ENCODE measurements around the gene TMEM253. TPM values are rescaled to one million over a fixed set of nuclear protein-coding genes. Genes with fewer than 3 reads are reported as not detected.

The TMEM253 gene
- total RNA-seq, 1 experiment from 2014 or later = not detected

DNA sequence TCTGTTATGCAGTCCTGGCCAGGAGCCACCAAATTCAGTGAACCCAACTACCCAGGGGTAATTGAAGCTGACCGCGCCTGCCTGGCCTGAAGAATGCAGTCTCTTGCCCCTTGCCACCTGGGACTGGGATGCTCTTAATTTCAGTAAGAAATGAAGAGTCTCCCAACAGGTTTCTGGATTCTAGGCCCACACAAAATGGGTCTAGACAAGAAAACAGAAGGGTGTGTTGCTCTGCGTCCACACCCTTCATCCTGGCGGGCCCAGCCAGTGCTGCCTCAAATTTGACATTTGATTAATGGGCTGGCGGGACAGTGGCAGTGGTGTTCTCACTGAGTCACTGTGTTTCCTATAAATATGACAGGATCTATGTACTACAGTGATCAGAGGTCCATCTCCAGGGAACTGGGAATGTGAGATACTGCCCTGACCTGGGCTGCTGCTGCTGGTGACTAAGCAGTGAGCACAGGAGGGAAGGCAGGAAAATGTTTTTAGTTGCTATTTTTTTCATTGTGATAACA is 6.5 kb downstream of the TMEM253 start:
- intact Hi-C loops (cut with micrococcal nuclease) = loop anchor here (1.0 kb wide), 1 partner anchor 93 kb away; no protein-coding TSS in a partner anchor
- Histone ChIP-seq H3K36me3 (ENCODE audit: low read depth, low read length) (no peaks in the 10 kb centered on the region), H4K20me1 (ENCODE audit: low read length) (no peaks in the 10 kb centered on the region), H3K4me1 (ENCODE audit: insufficient read depth, low read length) (peaks cover 32% of the 10 kb centered on the region), H3K4me2 (ENCODE audit: low read length) (no peak overlapping the region), H3K9me2 (replicated peaks; ENCODE audit: low read length) (no peaks in the 10 kb centered on the region), H3K4me3 (ENCODE audit: low read length) (no peak overlapping the region), H3K27ac (ENCODE audit: low read length) (0 out of 2 replicates have a peak overlapping the region, but pooled peaks have one; percentile 7), H3K9me3 (ENCODE audit: low read length) (no peaks in the 10 kb centered on the region), H3K9ac (ENCODE audit: low read length) (no peak overlapping the region), H2AFZ (ENCODE audit: low read length) (peak overlapping the region; percentile 82; the same call in 1 of the 2 replicates), H3F3A (ENCODE audit: low read length, unreplicated experiment) (no peaks in the 10 kb centered on the region), H3K79me2 (ENCODE audit: low read length) (no peaks in the 10 kb centered on the region), H3K27me3 (ENCODE audit: low read length) (no peaks in the 10 kb centered on the region)
- ATAC-seq = no peak
- CTCF ChIA-PET = no interaction called here
- POLR2A ChIA-PET (ENCODE audit: unreplicated experiment) = no interaction called here
- peak; percentile 44 for DNase-seq
- BruUV-seq (replicated peaks) = no TSS peak
- no peak for TF ChIP-seq EZH2 (IDR thresholded peaks at IDR 0.05; ENCODE audit: low read length, unreplicated experiment)
- TF ChIP-seq EZH2phosphoT487 (IDR thresholded peaks at IDR 0.05; ENCODE audit: borderline replicate concordance, low read length) = no peak
- TF ChIP-seq CTCF (conservative IDR thresholded peaks at IDR 0.05; ENCODE audit: low read depth, low read length) = no peak

DNA sequence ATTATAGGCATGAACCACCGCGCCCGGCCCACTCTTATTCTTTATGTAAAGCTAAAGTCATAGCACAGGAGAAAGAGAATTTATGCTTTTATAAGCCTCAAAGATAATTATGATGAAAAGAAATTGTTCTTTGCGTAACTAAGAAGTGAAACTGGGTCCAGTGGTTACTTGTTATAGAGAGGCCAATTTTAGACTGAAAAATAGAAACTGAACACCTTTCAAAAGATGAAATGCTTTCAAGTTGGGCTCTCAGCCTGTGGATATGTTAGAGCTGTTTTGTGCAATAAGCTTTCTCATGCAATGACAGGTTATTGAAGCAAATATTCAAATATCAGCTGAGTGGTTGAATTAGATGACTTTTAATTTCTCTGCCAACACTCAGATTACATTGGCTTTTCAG is 7.9 kb downstream of the TMEM253 start:
- ChIA-PET CTCF (no interaction called here), POLR2A (ENCODE audit: unreplicated experiment) (no interaction called here)
- H3K27me3 ChIP-seq (ENCODE audit: low read length) = no peaks in the 10 kb centered on the region
- no peaks in the 10 kb centered on the region for H3K9me3 ChIP-seq (ENCODE audit: low read length)
- no peak overlapping the region for H3K9ac ChIP-seq (ENCODE audit: low read length)
- H2AFZ ChIP-seq (ENCODE audit: low read length) = no peak overlapping the region
- H3F3A ChIP-seq (ENCODE audit: low read length, unreplicated experiment) = no peaks in the 10 kb centered on the region
- no peak for DNase-seq
- H3K79me2 ChIP-seq (ENCODE audit: low read length) = no peaks in the 10 kb centered on the region
- H3K4me1 ChIP-seq (ENCODE audit: insufficient read depth, low read length) = peaks cover 21% of the 10 kb centered on the region; the same call in 1 of the 2 replicates
- no peaks in the 10 kb centered on the region for H3K9me2 ChIP-seq (replicated peaks; ENCODE audit: low read length)
- H3K27ac ChIP-seq (ENCODE audit: low read length) = no peak overlapping the region
- no peak overlapping the region for H3K4me2 ChIP-seq (ENCODE audit: low read length)
- no peak overlapping the region for H3K4me3 ChIP-seq (ENCODE audit: low read length)
- no TSS peak for BruUV-seq (replicated peaks)
- intact Hi-C loops (cut with micrococcal nuclease) = no loop called here
- no peaks in the 10 kb centered on the region for H3K36me3 ChIP-seq (ENCODE audit: low read depth, low read length)
- H4K20me1 ChIP-seq (ENCODE audit: low read length) = no peaks in the 10 kb centered on the region
- no peak for TF ChIP-seq CTCF (conservative IDR thresholded peaks at IDR 0.05; ENCODE audit: low read depth, low read length)
- no peak for TF ChIP-seq EZH2 (IDR thresholded peaks at IDR 0.05; ENCODE audit: low read length, unreplicated experiment)
- no peak for TF ChIP-seq EZH2phosphoT487 (IDR thresholded peaks at IDR 0.05; ENCODE audit: borderline replicate concordance, low read length)
- no peak for ATAC-seq

DNA sequence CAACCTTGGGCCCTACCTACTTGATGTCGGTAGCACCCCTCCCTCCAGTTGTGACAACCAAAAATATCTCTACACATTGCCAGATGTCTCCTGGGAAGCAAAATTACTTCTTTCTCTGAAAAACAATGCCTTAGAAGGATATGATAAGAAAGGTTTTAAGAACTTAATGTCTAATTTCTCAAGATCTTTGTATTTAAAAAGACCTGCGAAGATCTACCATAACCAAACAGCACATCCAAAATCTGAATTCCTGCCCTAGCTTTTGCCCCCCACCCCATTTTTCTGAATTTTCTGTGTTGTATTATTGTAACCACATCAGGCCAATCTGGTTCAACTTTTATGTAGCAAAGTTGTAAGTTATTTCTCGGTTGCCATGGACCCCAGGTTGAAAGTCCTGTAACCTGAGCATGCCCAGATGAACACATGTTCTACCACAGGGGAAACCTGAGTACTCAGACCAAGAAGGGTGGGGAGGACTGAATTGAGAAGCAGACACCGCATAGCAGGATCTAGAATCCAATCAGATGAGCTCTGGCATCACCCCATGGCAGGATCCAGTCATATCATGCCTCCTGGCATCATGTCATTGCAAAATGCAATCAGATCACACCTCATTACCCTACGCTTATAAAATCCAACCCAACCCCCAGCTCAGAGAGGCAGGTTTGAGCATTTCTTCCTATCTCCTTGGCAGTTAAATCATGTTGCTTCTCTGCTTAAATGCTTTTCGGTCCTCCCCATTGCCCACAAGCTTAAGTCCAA is 8.7 kb downstream of the TMEM253 start:
- peak; percentile 10 for DNase-seq
- H3K4me3 ChIP-seq (ENCODE audit: low read length) = no peak overlapping the region
- H3K79me2 ChIP-seq (ENCODE audit: low read length) = no peaks in the 10 kb centered on the region
- H4K20me1 ChIP-seq (ENCODE audit: low read length) = no peaks in the 10 kb centered on the region
- H3K27ac ChIP-seq (ENCODE audit: low read length) = no peak overlapping the region
- H3K4me1 ChIP-seq (ENCODE audit: insufficient read depth, low read length) = peaks cover 16% of the 10 kb centered on the region; the same call in 1 of the 2 replicates
- BruUV-seq (replicated peaks) = no TSS peak
- intact Hi-C loops (cut with micrococcal nuclease) = no loop called here
- H3K36me3 ChIP-seq (ENCODE audit: low read depth, low read length) = no peaks in the 10 kb centered on the region
- POLR2A ChIA-PET (ENCODE audit: unreplicated experiment) = no interaction called here
- H3K4me2 ChIP-seq (ENCODE audit: low read length) = no peak overlapping the region
- H3K9me3 ChIP-seq (ENCODE audit: low read length) = no peaks in the 10 kb centered on the region
- no peak overlapping the region for H3K9ac ChIP-seq (ENCODE audit: low read length)
- H3K27me3 ChIP-seq (ENCODE audit: low read length) = no peaks in the 10 kb centered on the region
- TF ChIP-seq EZH2 (IDR thresholded peaks at IDR 0.05; ENCODE audit: low read length, unreplicated experiment) (no peak), CTCF (conservative IDR thresholded peaks at IDR 0.05; ENCODE audit: low read depth, low read length) (no peak), EZH2phosphoT487 (IDR thresholded peaks at IDR 0.05; ENCODE audit: borderline replicate concordance, low read length) (no peak)
- H2AFZ ChIP-seq (ENCODE audit: low read length) = no peak overlapping the region
- no peaks in the 10 kb centered on the region for H3K9me2 ChIP-seq (replicated peaks; ENCODE audit: low read length)
- no peaks in the 10 kb centered on the region for H3F3A ChIP-seq (ENCODE audit: low read length, unreplicated experiment)
- CTCF ChIA-PET = no interaction called here
- ATAC-seq = no peak

Data from PC-3 (cell line).